NOMO-1 treated with dmso at 0.1 percent for 144 hours (cell line): Measurements from ENCODE around the gene SLC12A2.

Experiments
- DNase-seq: peaks from one replicate; lab custom pipeline; 2025; ENCODE audit not compliant: unreplicated experiment; lab: John Stamatoyannopoulos, UW

Gene SLC12A2

DNA sequence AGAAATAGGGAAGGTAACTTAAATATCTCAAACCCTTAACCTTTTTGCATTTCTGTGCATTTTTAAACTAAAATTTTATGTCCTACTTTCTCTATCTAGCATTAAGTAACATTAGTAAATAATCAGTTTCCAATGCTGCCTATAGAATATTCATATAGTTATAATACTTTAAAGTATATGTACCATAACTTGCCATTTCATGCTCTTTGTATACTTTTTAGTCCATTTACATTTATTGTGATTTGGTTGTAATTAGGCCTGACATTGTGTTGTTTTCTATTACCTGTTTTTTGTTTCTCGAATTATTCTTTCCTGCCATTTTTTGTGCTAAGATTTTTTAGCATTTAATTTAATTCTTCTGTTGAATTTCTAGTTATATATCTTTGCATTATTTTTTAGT is 13.7 kb downstream of the SLC12A2 start:
- no peak for DNase-seq

DNA sequence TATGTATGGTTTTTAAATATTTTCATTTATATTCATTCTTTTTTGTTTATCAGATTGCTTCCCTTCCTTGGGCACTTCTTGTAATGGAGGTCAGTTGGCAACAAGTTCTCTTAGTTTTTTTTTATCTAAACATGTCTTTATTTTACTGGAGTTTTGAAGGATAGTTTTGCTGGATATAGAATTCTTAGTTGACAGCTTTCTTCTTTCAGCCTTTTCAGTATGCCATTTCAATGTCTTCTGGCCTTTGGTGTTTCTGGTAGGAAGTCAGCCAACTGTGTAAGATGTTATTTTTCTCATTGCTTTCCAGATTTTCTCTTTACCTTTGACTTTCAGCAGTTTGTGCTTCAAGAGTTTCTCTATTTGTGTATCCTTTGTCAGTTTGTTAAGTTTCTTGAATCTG is 14.2 kb downstream of the SLC12A2 start:
- DNase-seq: no peak

DNA sequence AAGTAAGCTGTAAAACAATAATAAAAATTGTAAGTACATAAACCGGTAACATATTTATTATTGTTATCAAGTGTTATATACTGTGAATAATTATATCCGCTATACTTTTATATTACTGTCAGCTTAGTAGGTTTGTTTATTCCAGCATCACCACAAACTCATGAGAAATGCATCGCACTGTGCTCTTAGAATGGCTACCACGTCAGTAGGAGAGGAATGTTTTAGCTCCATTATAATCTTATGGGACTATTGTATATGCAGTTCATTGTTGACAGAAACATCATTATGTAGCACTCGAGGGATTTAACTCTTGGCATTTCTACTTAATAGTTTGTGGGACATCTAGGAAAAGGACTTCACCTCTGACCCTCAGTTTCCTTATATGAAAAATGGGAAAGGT is 16.4 kb downstream of the SLC12A2 start:
- DNase-seq: no peak

DNA sequence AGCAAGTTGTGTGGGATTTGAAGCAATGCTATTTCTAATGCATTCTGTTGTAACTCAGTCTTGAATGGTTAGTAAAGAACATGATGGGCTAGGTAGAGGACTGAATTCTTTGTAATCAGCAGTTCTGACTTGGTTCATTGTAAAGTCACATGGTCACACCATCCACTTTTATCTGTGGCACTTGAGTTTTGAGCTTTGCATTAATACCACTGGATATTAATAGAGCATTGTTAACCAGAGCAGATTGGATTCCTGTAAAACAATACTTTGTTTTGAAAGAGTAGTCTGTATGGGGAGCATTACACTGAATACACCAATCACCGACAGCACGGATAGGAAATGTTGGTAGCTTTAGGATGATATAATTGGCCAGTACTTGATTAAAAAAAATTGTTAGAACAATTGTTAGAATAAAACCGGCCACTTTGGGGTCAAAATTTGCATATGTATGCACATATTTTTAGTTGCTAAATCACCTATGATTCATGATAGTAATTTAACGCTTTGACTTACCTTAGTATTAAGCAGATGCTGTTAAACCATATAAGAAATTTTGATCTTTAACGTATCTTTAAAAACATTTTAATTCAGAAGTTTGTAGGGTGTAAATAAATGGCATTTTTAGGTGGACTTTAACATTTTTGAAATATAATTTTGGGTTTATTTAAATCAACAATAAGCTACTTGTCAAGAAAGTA is 17.4 kb downstream of the SLC12A2 start:
- DNase-seq: no peak

DNA sequence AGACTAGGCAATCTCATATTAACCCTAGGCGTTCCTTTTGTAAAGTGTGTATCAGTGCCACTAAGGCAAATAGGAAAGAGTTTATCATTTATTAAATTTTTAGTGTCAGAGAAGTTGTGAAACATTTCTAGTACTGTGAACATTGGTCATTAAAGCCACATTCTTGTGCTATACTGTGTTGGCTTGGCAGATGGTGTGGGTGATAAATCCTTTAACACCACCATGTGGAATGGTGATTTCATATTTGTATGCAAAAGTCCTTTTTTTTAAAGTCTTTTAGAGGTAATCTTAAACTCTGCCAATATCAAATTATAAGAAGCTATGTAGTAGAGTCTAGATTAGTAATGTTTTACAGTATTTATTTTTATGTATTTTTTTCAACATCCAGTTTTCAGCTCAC is 18.1 kb downstream of the SLC12A2 start:
- no peak for DNase-seq

DNA sequence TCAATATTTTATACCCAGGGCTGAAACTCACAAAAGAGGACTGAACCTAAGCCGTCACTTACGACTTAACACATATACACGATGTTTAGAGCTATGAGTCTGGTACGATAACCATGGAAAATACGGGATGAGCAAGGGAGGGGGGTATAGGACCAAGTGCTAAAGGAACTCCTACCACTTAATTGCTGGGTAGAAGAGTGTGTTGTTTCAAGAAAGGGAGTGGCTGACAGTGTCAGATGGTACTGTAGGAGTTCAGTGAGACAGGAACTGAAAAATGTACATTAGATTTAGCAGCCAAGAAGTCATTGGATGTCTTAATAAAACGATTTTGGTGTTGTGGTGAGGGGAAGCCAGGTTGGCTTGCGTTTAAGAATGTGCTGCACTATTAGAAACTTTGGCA is 21.6 kb downstream of the SLC12A2 start:
- DNase-seq: no peak

DNA sequence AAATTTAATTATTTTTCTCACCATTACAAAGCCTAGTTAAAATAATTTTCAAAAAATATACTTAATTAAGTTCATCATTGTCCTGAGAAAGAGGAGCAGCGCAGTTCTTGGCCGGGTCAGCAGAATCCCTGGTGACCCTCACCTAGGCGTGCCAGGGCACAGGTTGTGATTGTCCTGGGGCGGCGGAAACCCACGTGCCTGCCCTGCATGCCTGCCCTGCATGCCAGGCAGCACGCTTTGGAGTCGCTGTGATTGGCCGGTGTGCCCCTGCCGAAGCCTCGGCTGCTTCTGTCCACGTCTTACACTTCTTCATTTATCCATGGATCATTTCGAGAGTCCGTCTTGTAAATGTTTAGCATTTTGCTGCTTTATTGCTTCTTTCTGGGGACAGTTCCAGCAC is 25.6 kb downstream of the SLC12A2 start:
- no peak for DNase-seq

DNA sequence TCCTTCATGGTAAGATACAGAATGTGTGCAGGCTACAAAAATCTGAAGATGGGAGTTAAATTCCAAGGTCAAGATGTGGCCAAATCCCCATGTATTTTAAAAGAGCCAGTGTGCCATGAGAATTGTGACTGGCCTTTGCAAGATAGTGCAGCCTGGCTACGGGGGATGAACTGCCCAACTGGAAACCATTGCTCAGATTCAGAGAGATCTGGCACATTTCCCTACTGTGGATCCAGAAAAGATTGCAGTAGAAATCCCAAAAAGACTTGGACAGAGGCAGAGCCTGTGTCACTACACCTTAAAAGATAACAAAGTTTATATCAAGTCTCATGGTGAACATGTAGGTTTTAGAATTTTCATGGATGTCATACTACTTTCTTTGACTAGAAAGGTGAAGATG is 26.2 kb downstream of the SLC12A2 start:
- DNase-seq: no peak

DNA sequence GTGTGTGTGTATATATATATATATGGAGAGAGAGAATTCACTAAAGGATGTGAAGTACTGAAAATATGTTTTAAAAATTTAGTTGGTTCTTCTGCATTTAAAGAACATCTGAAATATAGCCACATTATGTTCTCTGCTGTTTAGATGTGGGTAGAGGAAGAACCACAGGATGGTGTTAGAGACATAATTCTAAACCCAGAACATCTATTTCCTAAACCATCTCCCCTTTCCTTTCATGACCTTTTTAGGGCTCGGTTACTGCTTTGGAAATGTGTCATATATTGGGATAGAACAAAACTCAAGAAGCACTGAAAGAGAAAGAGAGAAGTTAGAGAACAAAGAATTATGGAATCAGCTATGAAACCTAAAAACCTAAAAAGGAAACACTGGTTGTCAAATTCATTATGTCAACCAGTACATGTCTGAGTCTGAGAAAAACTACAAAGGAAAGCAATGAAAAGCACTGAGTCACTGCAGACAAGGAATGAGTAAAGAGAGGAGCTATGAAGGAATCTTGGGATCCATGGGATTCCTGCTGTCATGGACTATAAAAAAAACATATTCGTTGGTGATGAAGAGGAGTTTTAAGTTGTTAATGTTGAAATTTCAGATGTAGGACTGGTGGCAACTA is 28.4 kb downstream of the SLC12A2 start:
- no peak for DNase-seq

DNA sequence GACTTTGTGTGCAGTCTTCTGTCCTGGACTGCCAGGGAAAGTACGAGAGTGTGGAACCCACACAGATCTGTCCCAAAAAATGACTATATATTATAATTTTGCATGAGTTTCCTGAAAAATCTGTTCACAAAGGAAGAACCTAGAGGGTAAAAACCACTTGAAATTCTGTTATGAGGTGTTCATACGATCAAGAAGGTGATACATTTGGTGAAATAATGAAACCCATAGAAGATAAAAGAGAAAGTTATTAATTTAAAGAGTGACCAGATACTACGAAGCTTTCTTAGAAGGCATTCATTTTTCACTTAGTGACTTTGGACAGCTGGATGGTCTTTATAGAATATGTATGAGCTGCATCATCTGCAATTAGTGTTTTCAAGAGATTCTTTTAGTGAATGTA is 32.9 kb downstream of the SLC12A2 start:
- no peak for DNase-seq

DNA sequence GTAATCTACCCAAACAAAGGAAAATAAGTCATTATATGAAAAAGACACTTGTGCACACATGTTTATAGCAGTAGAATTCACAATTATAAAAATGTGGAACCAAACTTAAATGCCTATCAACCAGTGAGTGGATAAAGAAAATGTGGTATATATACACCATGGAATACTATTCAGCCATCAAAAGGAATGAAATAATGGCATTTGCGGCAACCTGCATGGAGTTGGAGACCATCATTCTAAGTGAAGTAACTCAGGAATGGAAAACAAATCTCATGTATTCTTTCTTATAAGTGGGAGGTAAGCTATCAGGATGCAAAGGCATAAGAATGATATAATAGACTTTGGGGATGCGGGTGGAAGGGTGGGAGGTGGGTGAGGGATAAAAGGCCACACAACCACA is 34.6 kb downstream of the SLC12A2 start:
- DNase-seq: no peak

DNA sequence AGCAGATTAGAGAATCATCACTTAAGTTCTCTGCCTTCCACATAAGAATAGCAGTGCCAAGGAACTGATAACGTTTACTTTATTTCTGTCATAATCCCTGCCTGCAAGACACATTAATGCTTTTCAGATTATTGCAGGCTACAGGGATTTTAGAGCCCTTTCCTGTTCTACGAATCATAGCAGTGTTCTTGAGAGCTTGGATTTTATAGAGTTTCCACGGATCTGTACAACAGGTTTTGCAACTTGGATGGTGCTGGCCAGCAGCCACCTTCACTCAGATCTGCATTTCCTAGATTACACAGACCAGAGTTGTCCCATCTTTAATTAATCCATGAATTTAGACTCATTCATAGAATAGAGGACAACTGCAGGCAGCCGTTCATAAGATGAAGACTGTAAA is 38.1 kb downstream of the SLC12A2 start:
- DNase-seq: no peak

DNA sequence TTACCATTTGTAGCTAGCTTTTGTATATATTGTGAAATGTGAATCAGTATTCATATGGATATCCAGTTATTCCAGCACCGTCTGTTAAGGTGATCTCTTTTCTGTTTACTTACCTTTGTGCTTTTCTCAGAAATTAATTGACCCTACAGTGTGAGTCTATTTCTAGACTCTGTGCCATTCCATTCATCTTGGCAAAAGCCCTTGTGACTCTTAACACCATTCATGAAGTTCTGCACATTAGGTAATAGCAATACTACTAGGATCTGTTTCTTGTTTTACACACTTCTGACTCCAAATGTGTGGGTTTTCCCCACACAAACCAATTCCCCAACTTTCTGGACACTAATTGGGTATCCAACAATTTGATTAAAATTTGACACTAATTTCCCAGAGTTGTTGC is 40.4 kb downstream of the SLC12A2 start:
- no peak for DNase-seq

DNA sequence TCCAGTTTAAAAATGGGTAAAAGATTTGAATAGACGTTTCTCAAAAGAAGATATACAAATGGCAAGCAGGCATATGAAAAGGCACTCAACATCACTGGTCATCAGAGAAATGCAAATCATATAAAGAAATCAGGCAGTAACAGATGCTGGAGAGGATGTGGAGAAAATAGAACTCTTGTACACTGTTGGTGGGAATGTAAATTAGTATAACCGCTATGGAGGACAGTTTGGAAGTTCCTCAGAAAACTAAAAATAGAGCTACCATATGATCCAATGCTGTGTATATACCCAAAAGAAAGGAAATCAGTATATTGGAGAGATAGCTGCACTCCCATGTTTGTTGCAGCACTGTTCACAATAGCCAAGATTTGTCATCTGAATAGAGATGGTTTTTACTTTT is 42.7 kb downstream of the SLC12A2 start:
- no peak for DNase-seq

DNA sequence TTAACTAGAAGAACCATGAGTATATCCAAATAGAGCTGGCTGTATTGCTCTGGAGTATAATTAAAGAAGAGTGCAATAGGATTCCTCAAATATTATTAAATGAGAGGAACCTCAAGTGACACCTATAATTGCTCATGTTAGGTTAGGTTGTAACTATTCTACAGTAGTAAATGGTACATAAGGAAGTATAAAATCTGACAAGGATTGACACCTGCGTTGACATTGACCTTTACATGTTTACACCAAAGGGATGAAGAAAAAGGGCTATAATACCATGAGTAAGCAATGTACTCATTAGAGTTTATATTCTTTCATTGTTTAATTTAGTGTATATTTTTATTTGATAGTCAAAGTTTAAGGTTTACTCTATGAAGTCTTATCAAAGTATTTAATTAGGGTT is 48.9 kb downstream of the SLC12A2 start:
- DNase-seq: no peak

DNA sequence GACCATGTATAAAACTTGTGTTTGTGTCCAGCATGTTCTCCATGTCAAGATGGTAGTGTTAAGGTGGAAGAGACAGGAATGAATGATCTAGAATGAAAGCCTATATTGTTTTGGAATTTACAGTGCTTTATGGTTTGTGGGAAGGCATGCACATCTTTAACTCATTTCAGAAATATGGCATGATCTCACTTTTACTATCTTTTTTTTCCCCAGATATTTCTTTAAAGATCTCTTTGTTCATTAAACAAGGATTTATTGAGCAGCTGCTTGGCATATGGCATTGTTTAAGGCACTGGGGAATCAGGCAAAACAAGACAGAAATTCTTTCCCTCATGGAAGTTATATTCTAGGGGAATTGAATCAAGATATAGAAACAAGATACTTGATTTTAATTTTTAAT is 51.7 kb downstream of the SLC12A2 start:
- no peak for DNase-seq

DNA sequence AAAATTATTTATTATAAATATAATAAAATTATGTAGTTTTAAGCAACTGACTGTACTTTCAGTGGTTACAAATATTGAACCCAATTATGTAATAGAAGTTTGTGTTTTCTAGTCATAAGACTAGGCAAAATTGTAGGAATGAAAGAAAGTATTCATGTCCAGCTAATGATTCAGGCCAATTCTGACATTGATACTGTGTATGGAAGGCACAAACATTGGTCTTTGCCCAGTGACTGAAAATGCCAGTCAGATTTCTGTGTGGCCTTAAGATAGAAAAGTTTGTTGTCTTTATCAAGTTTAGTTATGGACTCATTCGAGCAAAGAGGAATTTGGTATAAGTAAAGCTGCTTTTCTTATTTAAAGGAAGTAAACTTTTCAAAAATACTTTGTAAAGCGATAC is 60.3 kb downstream of the SLC12A2 start:
- DNase-seq: no peak

DNA sequence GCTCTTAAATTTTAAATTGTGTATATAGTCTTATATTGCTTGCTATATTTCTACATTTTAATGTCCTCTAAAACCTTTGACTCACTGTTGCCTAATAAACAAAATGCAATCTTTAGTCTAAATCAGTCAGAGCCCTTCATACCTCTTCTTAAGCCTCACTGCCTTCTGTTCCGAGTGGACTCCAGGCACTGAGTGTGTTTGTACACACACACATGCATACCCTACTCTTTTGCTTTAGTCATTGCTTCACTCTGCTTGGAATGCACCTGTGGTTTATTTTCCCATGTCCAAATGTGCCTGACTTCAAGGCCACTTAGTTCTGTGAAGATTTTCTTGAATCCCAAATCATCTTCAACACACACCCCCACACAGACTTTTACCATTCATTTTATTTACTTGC is 60.9 kb downstream of the SLC12A2 start:
- no peak for DNase-seq

DNA sequence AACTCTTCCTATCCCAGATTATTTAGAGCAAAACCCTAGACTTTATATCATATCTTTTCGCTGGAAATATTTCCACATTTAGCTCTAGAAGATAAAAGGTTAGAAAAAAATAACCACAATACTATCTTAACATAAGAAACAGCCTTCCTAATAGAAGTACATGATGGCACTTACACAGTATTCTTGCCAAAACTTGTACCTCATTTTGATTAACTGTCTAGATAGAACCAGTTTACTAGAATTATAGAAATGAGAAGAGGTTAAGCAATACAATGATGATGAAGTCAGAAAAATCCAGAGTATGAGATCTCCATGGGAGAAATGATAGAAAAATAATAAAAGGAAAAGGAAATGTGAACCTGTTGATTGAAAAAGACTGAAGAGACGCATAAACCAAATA is 63.1 kb downstream of the SLC12A2 start:
- DNase-seq: no peak

DNA sequence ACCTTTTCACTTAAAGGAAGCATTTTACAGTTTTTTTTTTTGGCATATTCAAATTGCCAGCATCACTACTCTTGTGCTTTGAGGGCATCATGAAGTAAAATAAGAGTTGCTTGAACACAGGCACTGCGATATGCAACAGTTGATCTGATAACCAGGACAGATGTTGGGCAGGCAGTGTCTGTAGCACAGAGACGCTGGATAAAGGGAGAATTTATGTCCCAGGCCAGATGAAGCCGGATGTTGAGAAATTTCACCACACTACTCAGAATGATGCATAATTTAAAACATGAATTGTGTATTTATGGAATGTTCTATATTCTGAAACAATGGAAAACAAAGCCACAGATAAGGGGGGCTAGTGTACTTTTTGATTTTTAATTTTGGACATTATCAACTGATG is 71.4 kb downstream of the SLC12A2 start:
- DNase-seq: no peak

DNA sequence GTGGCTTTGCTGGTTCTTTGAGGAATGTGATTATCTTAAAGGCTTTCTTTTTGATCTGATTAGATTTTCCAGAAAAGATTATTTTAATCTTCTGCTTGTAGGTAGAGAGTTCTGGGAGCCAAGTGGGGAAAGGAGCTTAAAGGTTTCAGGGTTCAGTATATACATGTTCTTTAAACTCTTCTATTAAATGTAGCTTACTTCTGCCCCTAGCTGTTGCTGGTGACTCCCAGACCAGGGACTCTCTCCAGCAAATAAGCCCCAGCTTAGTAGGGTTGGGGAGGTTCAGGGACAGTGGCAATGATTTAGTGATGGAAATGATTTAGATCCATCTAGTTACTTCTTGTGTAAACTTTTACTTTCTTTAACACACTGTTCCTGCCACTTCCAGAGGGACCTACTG is 72.2 kb downstream of the SLC12A2 start:
- no peak for DNase-seq

DNA sequence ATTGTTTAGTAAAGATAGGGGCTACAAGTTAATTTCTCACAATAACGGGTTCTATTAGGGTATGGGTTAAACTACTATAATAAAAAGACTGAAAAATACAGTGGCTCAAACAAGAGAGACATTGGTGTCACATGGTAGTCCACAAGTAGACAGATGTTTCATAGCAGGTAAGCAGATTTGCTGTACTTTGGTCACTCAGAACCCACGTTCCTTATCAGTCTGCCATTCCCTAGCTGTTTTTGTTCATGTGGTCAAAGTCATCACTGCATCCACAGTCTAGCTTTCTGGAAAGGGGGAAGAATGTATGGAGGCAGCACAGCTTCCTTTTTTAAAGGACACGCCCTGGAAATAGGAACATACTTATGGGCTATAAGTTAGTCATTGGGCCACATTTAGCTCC is 73.0 kb downstream of the SLC12A2 start:
- DNase-seq: no peak

DNA sequence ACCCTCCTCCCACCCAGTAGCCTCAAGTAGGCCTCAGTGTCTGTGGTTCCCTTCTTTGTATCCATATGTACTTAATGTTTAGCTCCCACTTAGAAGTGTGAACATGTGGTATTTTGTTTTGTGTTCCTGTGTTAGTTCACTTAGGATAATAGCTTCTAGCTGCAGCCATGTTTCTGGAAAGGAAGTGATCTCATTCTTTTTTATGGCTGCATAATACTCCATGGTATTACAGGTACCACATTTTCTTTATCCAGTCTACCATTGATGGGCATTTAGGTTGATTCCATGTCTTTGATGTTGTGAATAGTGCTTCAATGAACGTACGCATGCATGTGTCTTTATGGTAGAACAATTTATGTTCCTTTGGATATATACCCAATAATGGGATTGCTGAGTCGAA is 74.8 kb downstream of the SLC12A2 start:
- DNase-seq: no peak
